Left lung (tissue), 10 donors: ENCODE data around the gene EIPR1. TPM values are rescaled to one million over a fixed set of nuclear protein-coding genes. Genes with fewer than 3 reads are reported as not detected.
A peak's percentile ranks its signal among the peaks of the same experiment; 100 is the strongest.

Source experiments
- ATAC-seq: fragments of 200-7000 bp; cut with Tn5 transposase; one replicate; pipeline ENCODE4 v1.9.1; 2020; ENCODE audit warnings: moderate library complexity
- DNase-seq, 4 donors: peaks; one replicate each; pipeline ENCODE4 v3.0.0-alpha.2; 2013 to 2020
- H3K27ac ChIP-seq, 2 donors: fragments of 200-600 bp; sonication (generic) in 1 of 2; one replicate each; pipeline versions ENCODE4 v1.5.0 to v1.8.0; 2020 to 2021
- H3K27me3 ChIP-seq, 2 donors: fragments of 200-600 bp; sonication (generic) in 1 of 2; one replicate each; pipeline versions ENCODE4 v1.5.0 to v1.8.0; 2020 to 2021
- H3K36me3 ChIP-seq, 2 donors: fragments of 200-600 bp; sonication (generic) in 1 of 2; one replicate each; pipeline versions ENCODE4 v1.5.0 to v1.8.0; 2020 to 2021
- H3K4me1 ChIP-seq, 2 donors: fragments of 200-600 bp; one replicate each; pipeline ENCODE4 v1.8.0; 2021
- H3K4me3 ChIP-seq, 2 donors: fragments of 200-600 bp; sonication (generic) in 1 of 2; one replicate each; pipeline versions ENCODE4 v1.5.0 to v1.8.0; 2020 to 2021; ENCODE audit warnings: mild to moderate bottlenecking in 1 of 2
- H3K9me3 ChIP-seq, 2 donors: fragments of 200-600 bp; sonication (generic) in 1 of 2; one replicate each; pipeline versions ENCODE4 v1.5.0 to v1.8.0; 2020 to 2021
- CTCF ChIP-seq, 2 donors: fragments of 200-600 bp; sonication (generic) in 1 of 2; IDR thresholded peaks; one replicate each; pipeline versions ENCODE4 v1.5.0 to v1.8.0; 2021; ENCODE audit warnings: antibody characterized with exemption in 2 of 2
- intact Hi-C, 2 donors: fragments of 100-400 bp; cut with DNase I; formaldehyde crosslinking; loops; one replicate each; pipeline versions ENCODE4 v1.11.2 to v1.14.2; 2022
- polyA plus RNA-seq, 6 donors: library from polyadenylated mRNA; unstranded; fragments of 120-200 nt; gene quantifications; one replicate each; pipeline ENCODE4 v1.2.1, GENCODE V29; 2013; ENCODE audit not compliant: insufficient read length in 6 of 6
- total RNA-seq, 2 donors: library from RNA; stranded (reverse); fragmentation: NEBNext Ultra II Directional; extraction: Animal tissue kit (Norgen Biotek cat#: 25700); gene quantifications; one replicate each; pipeline ENCODE4 v1.2.1, GENCODE V29; 2021
- donor health status: DM: no; HTN: yes; CAD: no.
- donor health status: DM: no; HTN: no; CAD: no.

Gene EIPR1
- total and polyA plus RNA-seq, 8 donors, result 18.1 to 24.4 (median 21.0) TPM

GRCh38 chr2:3243804-3244203 is 133.8 kb downstream of the EIPR1 start:
- TF ChIP-seq CTCF (IDR thresholded peaks at IDR 0.05), result no peak
- intact Hi-C loops, result no loop called here
- peaks cover 0 to 7% of the 10 kb centered on the region in 2 donors for H3K4me1 ChIP-seq
- peaks cover 0 to 9% of the 10 kb centered on the region in 2 donors for H3K9me3 ChIP-seq
- H3K36me3 ChIP-seq, result peaks cover 0 to 21% of the 10 kb centered on the region in 2 donors
- H3K27ac ChIP-seq, result no peak overlapping the region
- DNase-seq (no peak), ATAC-seq (no peak)
- H3K27me3 ChIP-seq, result no peaks in the 10 kb centered on the region
- no peak overlapping the region for H3K4me3 ChIP-seq

GRCh38 chr2:3242747-3243369 is 134.8 kb downstream of the EIPR1 start:
- H3K27ac ChIP-seq, result no peak overlapping the region
- DNase-seq (peak in 1 of 4 donors; percentile 17), ATAC-seq (no peak)
- H3K4me3 ChIP-seq, result no peak overlapping the region
- TF ChIP-seq CTCF (IDR thresholded peaks at IDR 0.05), result no peak
- peaks cover 0 to 7% of the 10 kb centered on the region in 2 donors for H3K4me1 ChIP-seq
- H3K27me3 ChIP-seq, result no peaks in the 10 kb centered on the region
- H3K36me3 ChIP-seq, result peaks cover 0 to 21% of the 10 kb centered on the region in 2 donors
- intact Hi-C loops, result no loop called here
- H3K9me3 ChIP-seq, result no peaks in the 10 kb centered on the region

GRCh38 chr2:3241971-3242746 is 135.5 kb downstream of the EIPR1 start:
- no peaks in the 10 kb centered on the region for H3K9me3 ChIP-seq
- no peak for TF ChIP-seq CTCF (IDR thresholded peaks at IDR 0.05)

GRCh38 chr2:3238951-3239841 is 138.4 kb downstream of the EIPR1 start:
- intact Hi-C loops, result no loop called here
- no peaks in the 10 kb centered on the region for H3K27me3 ChIP-seq
- H3K4me1 ChIP-seq, result peaks cover 0 to 7% of the 10 kb centered on the region in 2 donors
- TF ChIP-seq CTCF (IDR thresholded peaks at IDR 0.05), result no peak
- ATAC-seq (no peak), DNase-seq (no peak)
- H3K36me3 ChIP-seq, result peaks cover 0 to 20% of the 10 kb centered on the region in 2 donors
- no peak overlapping the region for H3K4me3 ChIP-seq
- no peaks in the 10 kb centered on the region for H3K9me3 ChIP-seq
- no peak overlapping the region for H3K27ac ChIP-seq

More at GRCh38 chr2:3241971-3242746, 135.5 kb downstream of the EIPR1 start:
- Histone ChIP-seq H3K27ac (no peak overlapping the region), H3K4me3 (no peak overlapping the region), H3K36me3 (peaks cover 0 to 20% of the 10 kb centered on the region in 2 donors), H3K4me1 (peaks cover 0 to 7% of the 10 kb centered on the region in 2 donors), H3K27me3 (no peaks in the 10 kb centered on the region)
- DNase-seq, result no peak
- intact Hi-C loops, result no loop called here
- ATAC-seq, result no peak
